Tongue (tissue), 2 donors: ENCODE measurements around the gene SBF2. TPM values are rescaled to one million over a fixed set of nuclear protein-coding genes. Genes with fewer than 3 reads are reported as not detected.
"Not testable (repeated sequence)": the region's sequence is repeated elsewhere in the genome, so short reads cannot be mapped to it uniquely, and the experiment has no call there.

Experiments used
- DNase-seq: peaks from one replicate; pipeline ENCODE4 v3.0.0-alpha.2; 2015
- total RNA-seq: library from RNA; depleted of rRNA; stranded (reverse); fragments of >200 nt; gene quantifications from one replicate; pipeline ENCODE4 v1.2.3, GENCODE V29; 2014

Gene SBF2
- total RNA-seq, 1 donor from 2014 or later: 54.8 TPM

GRCh38 chr11:10164621-10165020 is 129.4 kb downstream of the SBF2 start:
- no peak for DNase-seq

GRCh38 chr11:10162222-10162621 is 131.8 kb downstream of the SBF2 start:
- no peak for DNase-seq

DNA sequence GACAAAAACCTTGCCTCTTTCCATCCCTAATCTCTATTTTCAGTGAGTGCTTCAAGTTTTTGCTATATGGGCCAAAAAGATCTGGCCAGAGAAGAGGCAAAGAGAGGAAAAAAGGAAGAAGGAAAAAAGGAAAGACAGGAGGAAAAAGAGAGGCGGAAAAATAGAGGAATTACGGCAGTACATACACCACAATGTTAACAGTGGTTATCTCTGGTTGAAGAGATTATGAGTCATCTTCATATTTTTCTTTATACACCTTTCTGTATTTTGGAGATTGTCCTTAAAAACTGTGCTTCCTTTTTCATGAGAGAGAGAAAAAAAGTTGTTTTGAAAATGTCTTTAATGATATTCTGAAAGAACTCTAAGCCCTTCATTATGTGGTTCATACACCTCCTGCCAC is 133.7 kb downstream of the SBF2 start:
- DNase-seq: no peak

DNA sequence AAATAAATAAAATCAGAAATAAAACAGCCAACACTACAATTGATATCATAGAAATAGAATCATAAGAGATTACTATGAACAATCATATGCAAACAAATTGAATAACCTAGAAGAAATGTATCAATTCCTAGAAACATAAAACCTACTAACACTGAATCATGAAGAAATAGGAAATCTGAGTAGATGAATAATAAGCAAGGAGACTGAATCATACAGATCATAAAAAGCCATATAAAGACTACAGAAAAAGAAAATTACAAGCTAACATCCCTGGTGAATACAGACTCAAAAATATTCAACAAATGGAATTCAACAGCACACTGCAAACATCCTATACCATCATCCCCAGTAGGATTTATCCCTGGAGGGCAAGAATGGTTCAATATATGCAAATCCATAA is 135.6 kb downstream of the SBF2 start:
- no peak for DNase-seq

DNA sequence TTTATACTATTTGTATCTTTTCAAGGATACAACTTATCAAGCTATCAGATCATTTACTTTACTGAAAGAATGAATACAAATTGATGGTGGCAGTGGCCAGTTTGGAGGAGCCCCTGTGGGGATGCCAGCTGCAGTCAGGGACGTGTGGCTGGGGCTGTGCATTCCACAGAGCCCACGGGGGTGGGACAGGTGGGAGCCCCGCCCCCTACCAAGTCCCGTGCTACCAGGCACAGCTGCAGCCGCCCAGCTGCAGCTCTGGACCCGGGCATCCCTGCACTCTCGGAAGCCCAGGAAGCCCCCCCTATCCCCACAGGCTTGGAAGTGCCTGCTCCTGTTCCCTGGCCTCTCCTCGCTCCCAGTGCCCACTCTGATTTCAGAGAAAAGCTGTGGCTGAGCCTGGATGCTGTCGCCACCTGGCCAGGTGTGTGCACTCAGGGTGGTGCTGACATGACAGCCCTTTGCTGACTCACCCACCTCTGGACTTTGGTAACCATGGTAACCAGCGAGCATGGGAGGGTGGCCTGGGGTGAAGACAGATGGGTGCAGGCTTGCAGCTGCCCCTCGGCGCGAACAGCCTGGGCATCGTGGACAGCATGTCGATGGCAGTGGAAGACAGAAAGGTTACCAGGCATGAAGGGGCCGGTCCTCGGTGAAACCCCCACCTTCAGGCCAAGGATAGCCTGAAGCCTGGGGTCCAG is 138.1 kb downstream of the SBF2 start:
- DNase-seq: no peak

GRCh38 chr11:10150800-10151199 is 143.2 kb downstream of the SBF2 start:
- DNase-seq: no peak

DNA sequence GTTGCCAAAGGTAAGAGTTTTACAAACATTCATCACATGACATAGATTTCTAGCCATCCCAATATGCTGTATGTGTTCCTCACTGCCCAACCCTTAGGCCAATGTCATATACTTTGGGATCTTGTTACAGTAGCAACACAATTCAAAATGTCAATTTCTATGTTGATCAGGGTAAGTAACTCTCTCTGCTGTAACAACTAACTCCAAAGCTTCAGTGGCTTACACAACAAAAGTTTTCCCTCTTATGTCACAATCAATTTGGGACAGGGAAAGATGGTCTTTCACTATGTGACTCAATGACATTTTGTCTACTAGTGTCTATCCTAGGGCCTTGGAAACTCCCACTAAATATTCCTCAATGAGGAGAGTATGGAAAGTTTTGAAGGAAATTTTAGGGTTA is 144.5 kb downstream of the SBF2 start:
- no peak for DNase-seq

DNA sequence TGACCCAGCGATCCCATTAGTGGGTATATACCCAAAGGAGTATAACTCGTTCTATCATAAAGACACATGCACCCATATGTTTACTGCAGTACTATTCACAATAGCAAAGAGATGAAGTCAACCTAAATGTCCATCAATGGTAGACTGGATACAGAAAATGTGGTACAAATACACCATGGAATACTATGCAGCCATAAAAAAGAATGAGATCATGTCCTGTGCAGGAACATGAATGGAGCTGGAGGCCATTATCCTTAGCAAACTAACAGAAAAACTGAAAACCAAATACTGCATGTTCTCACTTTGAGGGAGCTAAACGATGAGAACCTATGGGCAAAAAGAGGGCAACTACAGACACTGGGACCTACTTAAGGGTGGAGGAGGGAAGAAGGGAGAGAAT is 146.8 kb downstream of the SBF2 start:
- DNase-seq: no peak

DNA sequence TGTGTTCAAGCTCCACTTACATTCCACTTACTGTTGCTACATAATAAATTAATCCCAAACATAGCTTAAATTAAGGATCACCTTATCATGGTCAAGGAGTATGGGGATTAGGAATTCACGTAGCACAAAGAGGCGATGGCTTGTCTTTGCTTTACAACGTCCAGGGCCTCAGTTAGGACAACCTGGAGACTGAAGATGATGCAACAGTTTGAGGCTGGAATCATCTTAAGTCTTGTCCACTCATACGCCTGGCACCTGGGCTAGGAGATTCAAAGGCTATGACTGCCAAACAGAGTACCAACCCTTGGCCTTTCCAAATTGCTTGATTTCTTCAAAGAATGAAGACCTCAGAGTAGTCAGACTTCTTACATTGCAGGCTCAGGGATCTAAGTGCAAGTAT is 149.1 kb downstream of the SBF2 start:
- no peak for DNase-seq

DNA sequence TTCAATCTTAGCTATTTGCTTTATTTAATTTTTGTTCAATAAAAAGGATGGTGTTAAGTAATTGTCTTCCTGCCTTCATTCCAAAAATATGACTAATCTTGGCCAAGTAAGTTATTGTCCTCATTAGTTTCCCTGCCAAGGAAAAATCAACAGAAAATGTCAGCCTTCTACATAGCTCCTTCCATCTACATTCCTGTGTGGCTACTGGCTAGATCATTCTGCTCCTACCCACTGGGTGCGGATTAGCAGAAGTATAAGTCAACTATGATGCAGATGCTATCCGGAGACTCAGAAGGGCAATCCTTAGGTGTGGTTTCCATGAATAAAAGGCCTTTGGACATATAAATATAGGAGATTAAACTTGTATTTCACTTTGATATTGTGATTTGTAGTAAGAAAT is 154.4 kb downstream of the SBF2 start:
- DNase-seq: no peak

DNA sequence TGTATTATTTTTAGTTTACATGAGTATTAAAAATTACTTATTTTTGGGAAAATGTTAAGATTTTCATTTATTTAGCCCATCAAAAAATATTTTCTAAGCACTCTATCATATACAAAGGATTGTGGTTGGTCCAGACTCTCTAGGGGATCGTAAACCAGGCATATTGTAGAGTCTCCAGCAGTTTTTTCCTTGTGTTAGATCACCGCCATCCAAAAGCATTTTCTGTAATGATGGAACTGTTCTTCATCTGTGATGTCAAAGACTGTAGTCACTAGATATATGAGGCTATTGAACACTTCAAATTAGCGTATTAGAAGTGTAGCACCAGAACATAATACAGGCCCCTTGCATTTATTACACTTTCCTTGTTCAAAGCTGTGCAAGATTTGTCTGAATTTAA is 154.9 kb downstream of the SBF2 start:
- DNase-seq: no peak

- no peak for DNase-seq
Measured at GRCh38 chr11:10134975-10135481, 159.0 kb downstream of the SBF2 start.

- DNase-seq: not testable (repeated sequence)
Measured at GRCh38 chr11:10134226-10134625, 159.8 kb downstream of the SBF2 start.

DNA sequence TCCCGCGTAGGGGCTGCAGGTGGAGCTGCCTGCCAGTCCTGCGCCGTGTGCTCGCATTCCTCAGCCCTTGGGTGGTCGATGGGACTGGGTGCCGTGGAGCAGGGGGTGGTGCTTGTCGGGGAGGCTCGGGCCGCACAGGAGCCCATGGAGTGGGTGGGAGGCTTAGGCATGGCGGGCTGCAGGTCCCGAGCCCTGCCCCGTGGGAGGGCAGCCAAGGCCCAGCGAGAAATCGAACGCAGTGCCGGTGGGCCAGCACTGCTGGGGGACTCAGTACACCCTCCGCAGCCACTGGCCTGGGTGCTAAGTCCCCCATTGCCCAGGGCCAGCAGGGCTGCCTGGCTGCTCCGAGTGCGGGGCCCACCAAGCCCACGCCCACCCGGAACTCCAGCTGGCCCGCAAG is 160.8 kb downstream of the SBF2 start:
- DNase-seq: not testable (repeated sequence)

DNA sequence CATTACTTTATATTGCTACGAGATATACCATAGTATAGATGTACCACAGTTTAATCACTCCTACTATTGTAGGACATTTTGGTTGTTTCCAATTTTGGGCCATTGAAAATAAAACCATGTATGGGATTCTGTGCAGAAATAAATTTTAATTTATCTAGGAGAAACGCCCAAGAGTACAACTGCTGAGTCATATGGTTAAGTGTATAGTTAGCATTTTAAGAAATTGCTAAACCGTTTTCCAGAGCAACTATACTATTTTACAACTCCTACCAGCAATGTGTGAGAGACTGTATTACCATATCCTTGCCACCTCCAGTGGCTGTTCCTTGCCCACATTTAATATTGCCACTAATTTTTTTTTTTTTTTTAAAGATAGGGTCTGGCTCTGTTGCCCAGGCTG is 163.1 kb downstream of the SBF2 start:
- no peak for DNase-seq

DNA sequence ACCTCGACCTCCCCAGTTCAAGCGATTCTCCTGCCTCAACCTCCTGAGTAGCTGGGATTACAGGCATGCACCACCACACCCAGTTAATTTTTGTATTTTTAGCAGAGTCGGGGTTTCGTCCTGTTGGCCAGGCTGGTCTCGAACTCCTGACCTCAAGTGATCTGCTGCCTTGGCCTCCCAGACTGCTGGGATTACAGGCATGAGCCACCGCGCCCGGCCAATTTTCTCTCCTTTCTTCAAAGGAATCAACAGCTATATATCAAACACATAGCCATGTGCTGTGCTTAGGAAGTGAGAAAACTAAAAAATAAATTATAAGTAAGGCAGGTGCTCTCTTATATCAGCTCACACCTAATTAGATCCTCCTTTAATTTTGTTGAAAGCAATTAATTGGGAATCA is 164.8 kb downstream of the SBF2 start:
- DNase-seq: not testable (repeated sequence)

GRCh38 chr11:10125522-10126133 is 168.4 kb downstream of the SBF2 start:
- DNase-seq: no peak

DNA sequence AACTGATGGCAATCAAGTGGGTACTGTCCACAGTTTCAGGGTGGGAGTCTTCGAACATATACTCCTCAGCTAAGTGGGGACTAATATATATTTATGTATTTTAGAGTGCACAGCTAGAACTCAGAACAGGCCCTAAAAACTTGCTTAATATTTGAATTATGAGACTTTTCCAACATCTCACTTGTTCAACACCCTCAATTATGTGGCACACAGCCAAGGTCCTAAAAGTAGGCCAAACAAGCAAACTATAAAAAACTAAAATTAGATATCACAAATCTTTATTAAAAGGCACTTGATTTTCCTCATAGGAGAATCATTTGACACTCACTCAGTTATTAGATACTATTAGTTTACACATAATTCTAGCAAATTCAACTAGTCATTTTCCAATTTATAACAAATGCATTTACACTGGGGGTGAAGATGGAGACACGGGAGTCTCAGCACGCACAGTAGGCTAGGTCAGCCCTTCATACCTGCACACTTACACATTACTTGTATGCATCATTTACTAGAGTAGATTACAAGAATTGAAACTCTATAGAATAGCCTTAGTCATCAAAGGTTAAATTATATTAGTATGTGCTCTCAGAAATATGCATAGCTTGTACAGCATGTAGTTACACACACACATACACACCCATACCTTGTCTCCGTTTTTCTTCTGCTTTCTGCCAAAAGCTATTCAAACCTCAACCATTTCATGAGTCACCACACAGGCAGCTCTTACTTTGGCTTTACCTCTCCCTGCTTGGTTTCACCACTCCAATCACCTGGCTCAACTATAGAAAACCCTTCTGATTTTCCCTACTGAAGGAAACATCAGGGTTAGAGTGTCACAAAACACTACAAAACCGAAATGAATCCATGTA is 171.5 kb downstream of the SBF2 start:
- DNase-seq: no peak

DNA sequence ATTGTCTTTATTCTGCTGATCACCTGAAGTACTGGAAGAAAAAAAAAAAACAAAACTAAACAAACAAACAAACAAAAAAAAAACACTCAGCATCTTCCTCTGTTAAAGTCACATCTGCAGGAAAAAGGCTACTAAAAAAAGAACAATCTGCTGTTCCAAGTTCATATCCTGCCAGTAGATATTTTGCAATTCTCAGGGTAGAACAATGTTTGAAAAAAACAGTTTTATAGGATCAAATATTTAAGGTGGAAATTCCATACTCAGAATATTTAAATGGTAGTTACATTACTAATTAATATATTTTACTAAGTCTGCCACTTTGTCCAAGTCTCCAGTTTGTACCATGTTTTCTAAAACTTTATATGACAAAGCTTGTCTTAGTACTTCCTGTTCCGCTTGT is 175.2 kb downstream of the SBF2 start:
- DNase-seq: no peak

GRCh38 chr11:10117709-10118351 is 176.2 kb downstream of the SBF2 start:
- DNase-seq: no peak

- DNase-seq: no peak
Measured at GRCh38 chr11:10116588-10116987, 177.4 kb downstream of the SBF2 start.

GRCh38 chr11:10114593-10115404 is 179.2 kb downstream of the SBF2 start:
- no peak for DNase-seq
